GM19240 (cell line): ENCODE measurements around the gene CEP128.

Experiments
- DNase-seq: peaks from one replicate; pipeline ENCODE4 v3.0.0; 2011; ENCODE audit warnings: low spot score; ENCODE audit not compliant: insufficient read length

The CEP128 gene

DNA sequence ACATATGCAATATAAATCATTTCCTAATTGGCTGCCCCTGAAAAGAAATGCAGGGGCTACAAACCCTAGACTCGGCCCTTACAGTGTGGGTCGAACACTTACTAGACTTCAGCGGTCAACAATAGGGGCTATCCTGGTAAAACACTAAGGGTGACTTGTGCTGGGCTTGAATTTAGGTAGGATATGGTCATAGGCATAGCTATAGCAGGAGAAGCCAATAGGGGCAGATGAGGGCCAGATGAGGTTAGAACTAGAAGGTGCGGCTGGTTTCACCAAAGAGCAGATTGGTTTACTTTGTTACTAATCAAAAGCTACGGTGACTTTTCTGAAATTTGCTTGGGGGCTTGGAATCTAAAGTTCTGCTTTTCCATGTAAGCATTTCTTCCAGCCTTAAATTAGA, 447.9 kb downstream of the CEP128 start:
- no peak for DNase-seq

DNA sequence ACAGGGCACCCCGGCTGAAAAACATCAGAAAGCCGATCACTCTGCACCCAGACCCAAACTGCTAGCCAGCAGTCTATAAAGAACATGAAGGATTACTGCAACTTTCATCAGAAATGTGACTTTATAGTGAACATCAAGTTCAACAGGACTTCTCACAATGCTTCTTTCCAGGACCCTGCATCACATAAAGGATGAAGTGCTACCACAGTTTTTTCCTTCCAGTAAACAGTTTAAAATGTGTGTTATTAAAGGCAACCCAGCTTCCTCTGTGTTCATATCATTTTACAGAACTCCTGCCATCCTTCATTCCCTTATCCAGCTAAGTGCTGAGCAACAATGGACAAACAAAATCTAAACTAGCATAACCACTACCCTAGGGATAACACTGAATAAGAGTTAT, 449.9 kb downstream of the CEP128 start:
- no peak for DNase-seq

DNA sequence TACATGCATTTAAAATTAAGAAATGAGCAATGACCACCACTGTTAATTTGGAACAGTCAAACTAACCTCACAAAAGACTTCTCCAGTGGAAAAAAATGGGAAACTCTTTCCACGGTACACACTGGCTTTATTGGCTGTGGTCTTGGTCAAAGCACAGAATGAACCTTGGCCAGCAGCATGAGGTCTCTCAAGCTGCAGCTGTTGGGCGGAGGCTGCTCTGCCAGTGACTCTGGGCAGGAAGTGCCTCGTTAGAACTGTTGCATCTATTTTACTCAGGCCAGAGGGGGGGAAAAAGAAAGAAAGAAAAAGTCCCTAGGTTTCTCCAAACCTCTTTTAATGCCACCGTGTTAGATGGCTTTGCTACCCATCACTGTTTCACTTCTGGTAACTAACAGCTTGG, 450.4 kb downstream of the CEP128 start:
- DNase-seq, result no peak

DNA sequence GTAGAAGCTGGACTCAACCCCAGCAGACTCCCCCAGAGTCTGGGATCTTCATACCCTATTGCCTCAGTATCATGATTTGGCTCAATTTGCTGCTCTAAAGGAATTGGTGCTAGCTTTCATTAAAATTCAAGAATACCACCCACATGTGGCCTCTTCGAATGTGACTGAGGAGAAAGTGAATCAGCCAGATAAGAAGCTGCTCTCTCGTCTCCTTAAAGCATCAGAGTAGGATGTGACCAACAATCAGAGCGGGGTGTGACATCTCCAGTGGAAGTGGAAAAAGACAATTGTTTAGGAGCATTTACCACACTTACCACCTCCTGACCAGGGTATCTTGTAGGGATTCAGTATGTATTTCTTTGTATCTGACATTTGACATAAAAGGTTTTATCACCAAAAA, 452.0 kb downstream of the CEP128 start:
- no peak for DNase-seq

DNA sequence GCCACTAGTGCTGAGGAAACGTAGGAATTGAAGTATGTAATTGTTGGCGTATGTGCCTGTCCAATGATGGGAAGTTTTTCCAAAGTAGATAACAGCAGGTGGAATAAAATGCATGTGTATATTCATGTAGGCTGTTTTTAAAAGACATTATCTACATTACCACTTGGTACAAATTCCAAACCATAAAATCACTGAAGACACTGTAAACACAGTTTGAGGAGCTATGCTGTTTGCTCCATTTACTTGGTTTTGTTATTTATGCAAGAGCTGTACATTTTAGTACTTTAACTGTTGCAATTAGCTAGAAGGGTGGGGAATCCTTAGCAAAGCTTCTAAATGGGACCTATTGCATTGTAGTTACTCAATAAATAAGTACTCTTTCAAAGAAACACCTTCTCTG, 455.8 kb downstream of the CEP128 start:
- DNase-seq, result no peak

DNA sequence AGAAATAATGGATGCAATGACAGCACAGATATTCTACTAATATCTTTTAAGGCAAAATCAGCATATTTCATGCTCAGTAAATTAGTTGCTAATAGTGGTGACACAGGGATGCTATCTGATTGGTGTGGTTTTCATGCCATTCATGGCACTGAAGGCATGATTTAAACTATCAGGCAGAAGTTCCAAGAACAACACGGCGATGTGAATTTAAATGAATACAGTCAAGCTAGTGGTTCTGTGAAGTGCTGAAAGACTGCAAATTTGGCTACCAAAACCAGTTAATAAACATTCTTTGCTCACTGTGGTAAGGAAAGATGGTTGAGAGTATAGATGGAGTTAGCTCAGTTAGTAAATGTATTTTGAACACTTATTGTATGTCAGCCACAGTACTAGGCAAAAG, 458.2 kb downstream of the CEP128 start:
- DNase-seq, result no peak

DNA sequence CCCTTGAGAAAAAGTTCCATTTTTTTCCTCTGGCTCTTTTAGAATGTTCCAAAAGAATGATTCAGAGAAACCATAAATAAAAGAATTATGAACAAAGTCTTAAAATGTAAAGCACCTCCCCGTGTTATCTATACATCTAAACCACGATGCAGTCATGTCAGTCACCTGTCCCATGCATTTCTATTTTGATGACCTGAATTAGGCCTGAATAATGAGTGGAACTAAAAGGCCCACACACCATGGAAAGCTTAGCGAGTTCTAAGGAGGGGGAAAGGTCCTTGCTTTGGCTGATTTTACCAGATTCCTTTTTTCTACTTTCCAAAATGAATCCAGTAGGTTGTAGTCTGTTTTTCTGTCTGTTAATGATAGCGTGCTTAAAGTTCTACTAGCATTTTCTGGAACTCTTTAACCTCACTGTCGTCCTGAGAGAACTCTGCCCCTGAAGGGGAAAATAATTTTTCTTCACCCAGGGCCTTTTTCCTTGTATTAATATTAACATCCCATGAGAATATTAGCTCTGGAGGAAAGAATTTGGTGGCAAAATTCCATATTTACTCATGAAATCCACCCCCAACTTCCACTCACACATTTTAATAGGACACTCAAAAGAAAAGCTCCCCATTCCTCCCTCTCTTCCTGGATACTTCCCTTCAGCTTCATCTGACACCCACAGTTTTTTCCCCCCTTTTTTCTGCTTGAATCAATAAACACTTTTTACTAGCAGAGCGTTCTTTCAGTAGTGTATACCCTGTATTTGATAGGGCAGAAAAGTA, 464.0 kb downstream of the CEP128 start:
- DNase-seq, result no peak

DNA sequence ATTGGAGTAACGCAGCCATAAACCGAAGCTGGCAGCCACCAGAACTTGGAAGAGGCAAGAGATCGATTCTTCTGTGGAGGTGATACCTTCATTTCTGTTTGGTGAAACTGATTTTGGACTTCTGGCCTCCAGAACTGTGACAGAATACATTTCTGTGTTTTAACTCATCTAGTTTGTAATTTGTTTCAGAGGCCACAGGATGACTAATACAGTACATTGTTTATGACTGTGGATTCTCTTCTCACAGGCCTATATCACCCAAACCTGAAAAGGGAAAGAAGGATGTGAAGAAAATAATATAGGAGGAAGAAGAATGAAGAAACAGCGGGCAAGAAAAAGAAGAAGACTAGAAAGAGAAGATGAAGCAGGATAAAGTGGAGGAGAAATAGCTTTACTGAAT, 466.5 kb downstream of the CEP128 start:
- DNase-seq, result no peak

DNA sequence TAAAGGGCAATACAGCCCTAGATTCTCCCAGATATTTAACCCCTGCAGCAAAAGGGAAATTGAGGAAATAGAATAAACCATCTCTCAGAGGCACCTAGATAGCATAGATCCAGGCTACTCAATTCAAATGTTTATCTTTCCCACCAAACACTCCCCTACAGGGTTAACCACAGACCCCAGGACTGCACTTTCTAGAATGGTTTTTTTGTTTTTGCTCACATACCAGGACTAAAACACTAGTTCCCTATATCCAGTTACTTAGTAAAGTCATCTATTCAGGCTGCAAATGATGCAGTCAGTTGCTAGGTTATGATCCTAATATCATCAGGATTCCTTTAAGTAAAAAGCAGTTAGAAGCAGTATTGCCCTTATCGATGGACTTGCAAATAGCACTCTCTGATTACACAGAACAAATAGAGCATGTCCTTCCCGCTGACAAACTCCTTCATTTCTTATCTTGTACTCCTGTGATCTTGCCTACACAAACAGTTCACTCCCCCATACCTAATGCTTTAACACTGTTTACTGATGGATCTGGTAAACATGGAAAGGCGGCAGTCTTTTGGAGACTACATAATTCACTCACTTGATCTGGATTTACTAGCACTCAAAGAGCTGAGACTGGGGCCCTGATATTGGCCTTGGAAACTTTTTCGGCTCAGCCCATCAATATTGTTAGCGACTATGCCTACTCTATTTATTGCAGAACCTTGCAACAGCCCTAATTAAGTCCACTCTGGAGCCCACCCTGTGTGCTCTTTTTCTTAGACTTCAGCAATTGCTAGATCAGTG, 473.0 kb downstream of the CEP128 start:
- DNase-seq, result no peak

DNA sequence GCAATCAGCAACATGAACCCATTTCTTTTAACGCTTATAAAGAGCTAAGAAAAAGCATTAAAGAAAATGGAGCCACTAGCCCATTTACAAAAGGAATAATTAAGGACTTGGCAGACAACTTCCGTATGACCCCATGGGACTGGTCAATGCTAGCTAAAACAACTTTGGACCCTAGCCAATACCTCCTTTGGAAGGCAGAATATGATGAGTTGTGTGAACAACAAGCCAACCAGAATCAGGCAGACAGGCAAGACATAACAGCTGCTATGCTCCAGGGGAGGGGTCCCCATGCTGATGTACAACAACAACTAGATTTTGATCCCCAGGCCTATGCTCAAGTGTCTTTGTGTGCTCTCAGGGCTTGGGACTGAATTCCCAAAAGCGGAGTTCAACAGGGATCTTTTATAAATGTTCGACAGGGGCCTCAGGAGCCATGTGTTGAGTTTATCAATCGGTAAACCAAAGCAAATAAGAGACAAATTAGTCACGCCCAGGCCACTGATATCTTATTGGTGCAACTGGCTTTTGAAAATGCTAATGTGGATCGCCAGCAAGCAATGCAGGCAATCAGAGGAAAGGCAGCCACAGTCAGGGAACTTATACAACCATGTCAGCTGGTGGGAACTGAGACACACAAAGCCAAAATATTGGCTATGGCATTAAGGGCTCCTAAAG, 475.9 kb downstream of the CEP128 start:
- DNase-seq, result no peak

DNA sequence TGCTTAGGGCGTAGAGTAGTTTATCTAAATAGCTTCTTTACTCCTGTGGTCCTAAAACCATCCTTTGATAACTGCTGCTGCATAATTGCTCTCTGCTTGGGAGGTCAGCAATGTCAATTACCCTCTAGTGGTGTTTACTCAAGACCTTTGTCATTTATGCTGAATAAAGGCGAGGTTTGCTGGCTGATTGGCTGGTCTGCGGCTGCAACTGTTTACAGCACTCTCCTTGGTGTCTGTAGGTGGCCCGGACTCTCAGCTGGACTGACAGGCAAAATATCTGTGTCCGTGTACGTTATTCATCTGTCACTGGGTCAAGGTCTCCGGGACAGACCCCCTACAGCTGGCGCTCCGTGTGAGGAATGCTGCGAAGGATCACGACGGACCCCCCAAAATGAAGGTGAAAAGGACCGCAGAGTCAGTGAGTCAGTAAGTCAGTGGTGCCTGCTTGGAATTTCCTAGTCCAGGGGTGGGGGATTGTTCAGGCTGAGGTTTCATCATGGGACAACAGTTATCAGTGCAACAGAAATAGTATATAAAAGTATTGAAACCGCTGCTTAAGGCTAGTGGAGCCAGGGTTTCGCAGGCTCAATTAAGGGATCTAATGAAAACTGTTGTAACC, 476.9 kb downstream of the CEP128 start:
- no peak for DNase-seq

DNA sequence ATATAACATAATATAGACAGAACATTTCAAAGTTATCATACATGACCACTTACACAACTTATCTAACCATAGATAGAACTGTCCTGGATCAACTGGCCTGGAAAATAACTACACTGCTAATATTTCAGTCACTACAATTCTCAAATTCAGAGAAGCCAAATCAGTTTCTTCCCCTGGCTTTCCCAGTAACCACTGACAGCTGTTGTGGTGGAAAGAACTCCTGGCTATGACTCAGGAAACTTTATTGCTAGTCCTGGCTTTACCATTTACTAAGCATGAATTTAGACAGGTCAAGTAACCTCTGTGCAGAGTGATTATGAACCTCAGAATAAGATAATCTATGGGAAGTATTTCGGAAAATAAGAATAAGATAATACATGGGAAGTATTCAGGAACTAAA, 485.3 kb downstream of the CEP128 start:
- DNase-seq, result no peak

DNA sequence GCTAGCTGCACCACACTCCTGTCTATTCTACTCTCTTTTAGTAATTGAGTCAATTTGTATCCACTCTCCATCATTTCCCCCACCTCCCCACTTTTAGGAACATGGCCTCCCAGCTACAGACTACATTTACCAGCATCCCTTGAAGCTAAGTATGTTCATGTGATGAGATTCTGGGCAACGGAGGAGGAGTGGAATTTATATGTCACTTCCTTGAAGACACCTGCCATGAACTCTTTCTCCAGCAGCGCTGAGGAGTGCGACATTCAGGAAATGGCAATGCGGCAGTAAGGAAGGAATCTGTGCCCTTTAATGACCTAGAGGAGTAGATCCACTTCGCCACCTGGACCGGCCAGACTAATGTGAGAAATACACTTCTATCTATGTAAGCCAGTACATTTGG, 486.5 kb downstream of the CEP128 start:
- no peak for DNase-seq

DNA sequence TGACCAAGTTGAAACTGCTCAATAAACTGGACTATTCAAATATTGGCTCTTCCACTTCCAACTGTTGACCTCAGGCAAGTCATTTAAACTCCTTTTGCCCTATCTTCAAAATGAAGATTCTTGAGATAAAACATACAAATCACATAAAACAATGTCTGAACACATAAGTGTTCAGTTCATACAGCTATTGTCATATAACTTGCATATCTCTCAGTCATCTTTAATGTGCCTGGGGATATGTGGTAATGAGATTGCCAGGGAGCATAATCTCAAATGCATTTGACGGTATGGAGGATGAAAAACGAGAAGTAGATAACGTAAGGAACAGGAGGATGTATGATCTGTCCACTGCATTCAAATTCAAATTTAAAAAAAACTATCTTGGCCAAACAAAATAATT, 493.3 kb downstream of the CEP128 start:
- DNase-seq, result no peak

DNA sequence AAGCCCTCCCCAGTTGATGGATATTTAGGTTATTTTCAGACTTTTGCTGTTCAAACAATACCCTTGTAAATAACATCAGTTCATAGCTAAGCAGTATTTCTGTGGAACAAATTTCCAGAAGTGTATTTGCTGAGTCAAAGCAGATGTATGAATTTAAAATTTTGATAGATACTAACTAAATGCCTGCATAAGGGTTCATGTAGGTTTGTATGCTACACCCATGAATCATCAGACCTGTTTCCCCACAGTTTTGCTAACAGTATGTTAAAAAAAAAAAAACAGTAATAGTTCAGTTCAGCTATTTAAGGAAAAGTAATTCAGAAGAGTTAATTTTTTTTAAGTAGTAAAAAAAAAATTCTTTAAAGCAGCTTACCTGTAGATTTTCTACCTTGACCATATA, 494.1 kb downstream of the CEP128 start:
- no peak for DNase-seq
